ENCODE results near the gene NRP2. TPM values are rescaled to one million over a fixed set of nuclear protein-coding genes. Genes with fewer than 3 reads are reported as not detected.

Gene NRP2
- total and polyA plus RNA-seq, 2 of the 13 experiments (the other 11 are each of a cell fraction or from before 2014, with no cell fraction given) = 0.65 to 1.4 TPM

- Histone ChIP-seq H2AFZ (ENCODE audit: low read length) (no peak overlapping the region), H3K9me3 (ENCODE audit: low read length) (no peaks in the 10 kb centered on the region), H3K4me3 (replicated peaks in 1 of 3; ENCODE audit: insufficient read depth in 1 of 3, low read depth in 2 of 3, low read length in 3 of 3) (no peak overlapping the region), H3K9ac (ENCODE audit: insufficient read depth, low read depth, low read length) (no peak overlapping the region), H3K27me3 (ENCODE audit: control insufficient read depth in 1 of 2, insufficient read depth in 2 of 2, low read length in 2 of 2) (no peaks in the 10 kb centered on the region), H3K36me3 (replicated peaks in 1 of 2; ENCODE audit: control insufficient read depth in 1 of 2, insufficient read depth in 2 of 2, low read length in 2 of 2) (no peaks in the 10 kb centered on the region), H3K79me2 (ENCODE audit: insufficient read depth, low read length) (no peaks in the 10 kb centered on the region), H4K20me1 (ENCODE audit: insufficient read depth, low read length) (no peaks in the 10 kb centered on the region), H3K4me1 (ENCODE audit: insufficient read depth, low read length) (no peaks in the 10 kb centered on the region), H3K27ac (ENCODE audit: extremely low read length, insufficient read depth, low read length) (no peak overlapping the region), H3K4me2 (ENCODE audit: low read depth, low read length) (no peak overlapping the region)
- in situ Hi-C loops (cut with HindIII; ENCODE audit: extremely low pct_ligation_motif_present, low pct_unique_long_range_greater_than_20kb) (no loop called here), intact Hi-C loops (cut with micrococcal nuclease; ENCODE audit: unreplicated experiment) (no loop called here)
- no TSS peak for BruUV-seq (replicated peaks)
- no peak for DNase-seq (ENCODE audit: low spot score)
- FAIRE-seq = no peak
- CTCF ChIA-PET (ENCODE audit: low intra/inter-chr PET ratio, low total read pairs) = no interaction called here
- TF ChIP-seq, protein P1, sequence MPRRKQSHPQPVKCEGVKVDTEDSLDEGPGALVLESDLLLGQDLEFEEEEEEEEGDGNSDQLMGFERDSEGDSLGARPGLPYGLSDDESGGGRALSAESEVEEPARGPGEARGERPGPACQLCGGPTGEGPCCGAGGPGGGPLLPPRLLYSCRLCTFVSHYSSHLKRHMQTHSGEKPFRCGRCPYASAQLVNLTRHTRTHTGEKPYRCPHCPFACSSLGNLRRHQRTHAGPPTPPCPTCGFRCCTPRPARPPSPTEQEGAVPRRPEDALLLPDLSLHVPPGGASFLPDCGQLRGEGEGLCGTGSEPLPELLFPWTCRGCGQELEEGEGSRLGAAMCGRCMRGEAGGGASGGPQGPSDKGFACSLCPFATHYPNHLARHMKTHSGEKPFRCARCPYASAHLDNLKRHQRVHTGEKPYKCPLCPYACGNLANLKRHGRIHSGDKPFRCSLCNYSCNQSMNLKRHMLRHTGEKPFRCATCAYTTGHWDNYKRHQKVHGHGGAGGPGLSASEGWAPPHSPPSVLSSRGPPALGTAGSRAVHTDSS (CRISPR knock-in tag; conservative IDR thresholded peaks at IDR 0.05) = no peak
- TF ChIP-seq EP300 (IDR thresholded peaks at IDR 0.05; ENCODE audit: low read depth in 2 of 2, low read length in 2 of 2) (no peak), EP300 (CRISPR knock-in tag; IDR thresholded peaks at IDR 0.05; ENCODE audit: borderline replicate concordance) (no peak), KDM6A (CRISPR knock-in tag; IDR thresholded peaks at IDR 0.05; ENCODE audit: low read depth) (no peak), ZNF234 (CRISPR knock-in tag; conservative IDR thresholded peaks at IDR 0.05) (no peak), ZNF260 (CRISPR knock-in tag; IDR thresholded peaks at IDR 0.05; ENCODE audit: borderline replicate concordance, low read depth) (no peak)
- TF ChIP-seq, protein P2, sequence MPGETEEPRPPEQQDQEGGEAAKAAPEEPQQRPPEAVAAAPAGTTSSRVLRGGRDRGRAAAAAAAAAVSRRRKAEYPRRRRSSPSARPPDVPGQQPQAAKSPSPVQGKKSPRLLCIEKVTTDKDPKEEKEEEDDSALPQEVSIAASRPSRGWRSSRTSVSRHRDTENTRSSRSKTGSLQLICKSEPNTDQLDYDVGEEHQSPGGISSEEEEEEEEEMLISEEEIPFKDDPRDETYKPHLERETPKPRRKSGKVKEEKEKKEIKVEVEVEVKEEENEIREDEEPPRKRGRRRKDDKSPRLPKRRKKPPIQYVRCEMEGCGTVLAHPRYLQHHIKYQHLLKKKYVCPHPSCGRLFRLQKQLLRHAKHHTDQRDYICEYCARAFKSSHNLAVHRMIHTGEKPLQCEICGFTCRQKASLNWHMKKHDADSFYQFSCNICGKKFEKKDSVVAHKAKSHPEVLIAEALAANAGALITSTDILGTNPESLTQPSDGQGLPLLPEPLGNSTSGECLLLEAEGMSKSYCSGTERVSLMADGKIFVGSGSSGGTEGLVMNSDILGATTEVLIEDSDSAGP (CRISPR knock-in tag; IDR thresholded peaks at IDR 0.05; ENCODE audit: borderline replicate concordance) = no peak
- TF ChIP-seq, protein P3, sequence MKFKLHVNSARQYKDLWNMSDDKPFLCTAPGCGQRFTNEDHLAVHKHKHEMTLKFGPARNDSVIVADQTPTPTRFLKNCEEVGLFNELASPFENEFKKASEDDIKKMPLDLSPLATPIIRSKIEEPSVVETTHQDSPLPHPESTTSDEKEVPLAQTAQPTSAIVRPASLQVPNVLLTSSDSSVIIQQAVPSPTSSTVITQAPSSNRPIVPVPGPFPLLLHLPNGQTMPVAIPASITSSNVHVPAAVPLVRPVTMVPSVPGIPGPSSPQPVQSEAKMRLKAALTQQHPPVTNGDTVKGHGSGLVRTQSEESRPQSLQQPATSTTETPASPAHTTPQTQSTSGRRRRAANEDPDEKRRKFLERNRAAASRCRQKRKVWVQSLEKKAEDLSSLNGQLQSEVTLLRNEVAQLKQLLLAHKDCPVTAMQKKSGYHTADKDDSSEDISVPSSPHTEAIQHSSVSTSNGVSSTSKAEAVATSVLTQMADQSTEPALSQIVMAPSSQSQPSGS (CRISPR knock-in tag; IDR thresholded peaks at IDR 0.05) = no peak
- ATAC-seq = no peak
- 42% methylated on average over 2 of the region's 2 CpGs for WGBS (ENCODE audit: low lambda C conversion rate)
- POLR2A ChIA-PET = no interaction called here
Observed at GRCh38 chr2:205658572-205658971, 23.7 kb upstream of the NRP2 start.
